Measurements from ENCODE around the gene PREX1. TPM values are rescaled to one million over a fixed set of nuclear protein-coding genes. Genes with fewer than 3 reads are reported as not detected.

Gene PREX1
- total RNA-seq, 1 experiment from 2014 or later, result 20.0 TPM

DNA sequence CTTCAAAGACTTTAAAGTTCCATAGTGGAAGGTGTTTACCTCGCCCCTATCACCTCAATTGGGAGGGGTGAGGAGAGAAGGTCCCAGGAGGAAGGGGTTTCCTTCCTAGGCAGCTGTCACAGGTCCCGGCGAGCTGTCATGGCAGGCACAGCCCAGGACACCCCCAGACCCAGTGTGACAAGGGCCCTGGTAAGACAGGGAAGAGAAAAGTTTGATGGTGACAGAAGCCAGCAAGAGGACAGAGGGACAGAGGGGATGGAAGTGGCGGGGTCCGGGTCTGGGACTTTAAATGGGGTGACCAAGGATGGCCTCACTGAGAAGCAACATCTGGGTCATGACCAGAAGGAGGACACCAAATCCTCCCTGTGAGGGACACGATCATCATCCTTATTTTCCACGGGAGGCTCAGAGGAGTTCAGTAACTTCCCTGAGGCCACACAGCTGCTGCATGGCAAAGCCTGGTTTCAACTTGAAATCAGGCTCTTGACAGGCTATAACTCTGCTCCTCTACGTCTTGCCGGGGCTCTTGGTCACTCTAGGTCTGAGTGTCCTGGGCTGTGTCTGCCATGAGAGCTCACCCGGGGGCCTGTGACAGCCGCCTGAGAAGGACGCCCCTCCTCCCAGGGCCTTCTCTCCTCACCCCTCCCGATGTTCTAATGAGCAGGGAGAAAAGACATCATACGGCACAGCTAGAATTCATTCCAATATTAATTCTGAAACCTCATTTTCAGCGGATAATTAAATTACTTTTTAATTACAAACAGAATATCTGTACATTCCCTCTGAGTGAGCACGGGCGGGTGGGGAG lies 222.2 kb downstream of the PREX1 start:
- in situ Hi-C loops (cut with HindIII; ENCODE audit: low pct_unique_long_range_greater_than_20kb, low sequenced_read_pairs), result no loop called here

DNA sequence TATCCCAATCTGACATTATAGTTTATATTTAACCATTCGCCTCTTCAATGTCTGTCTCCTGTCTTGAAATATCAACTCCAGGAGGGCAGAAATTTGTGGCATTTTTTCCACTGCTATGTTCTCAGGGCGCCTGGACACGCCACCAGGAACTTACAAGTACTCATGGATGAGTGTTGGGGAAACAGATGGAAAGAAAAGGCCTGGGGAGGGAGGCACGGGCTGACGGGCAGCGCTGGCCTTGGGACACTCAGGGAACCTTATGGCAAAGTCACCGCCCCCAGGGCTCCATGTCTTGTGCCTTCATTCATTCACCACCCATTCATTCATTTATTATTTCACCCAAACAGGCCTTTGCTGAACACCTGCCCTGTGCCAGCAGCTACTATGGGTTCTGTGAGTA lies 222.9 kb downstream of the PREX1 start:
- Histone ChIP-seq H3K4me3 (ENCODE audit: low read depth in 2 of 2, low read length in 2 of 2) (no peak overlapping the region), H3K36me3 (ENCODE audit: control insufficient read depth, insufficient read depth, low read length) (no peaks in the 10 kb centered on the region), H3K27me3 (ENCODE audit: control insufficient read depth, insufficient read depth, low read length) (no peaks in the 10 kb centered on the region), H3K4me1 (ENCODE audit: control insufficient read depth, insufficient read depth, low read length) (no peaks in the 10 kb centered on the region), H3K9me3 (ENCODE audit: control insufficient read depth, insufficient read depth, low read depth, low read length) (no peaks in the 10 kb centered on the region), H3K27ac (ENCODE audit: low read length) (no peak overlapping the region)
- intact Hi-C loops (cut with micrococcal nuclease; ENCODE audit: unreplicated experiment) (no loop called here), in situ Hi-C loops (cut with HindIII; ENCODE audit: low pct_unique_long_range_greater_than_20kb, low sequenced_read_pairs) (no loop called here)
- TF ChIP-seq TCF7L2 (IDR thresholded peaks at IDR 0.05; ENCODE audit: low read depth, low read length), result no peak
- no peak for ATAC-seq
- no peak for DNase-seq (ENCODE audit: low read depth, low spot score)
- no TSS peak for BruUV-seq (replicated peaks)
- POLR2A ChIA-PET, result no interaction called here
- CTCF ChIA-PET, result no interaction called here

More for the DNA sequence above, 222.2 kb downstream of the PREX1 start:
- no peak for DNase-seq (ENCODE audit: low read depth, low spot score)
- ChIA-PET POLR2A (no interaction called here), CTCF (no interaction called here)
- Histone ChIP-seq H3K9me3 (ENCODE audit: control insufficient read depth, insufficient read depth, low read depth, low read length) (no peaks in the 10 kb centered on the region), H3K27ac (ENCODE audit: low read length) (no peak overlapping the region), H3K27me3 (ENCODE audit: control insufficient read depth, insufficient read depth, low read length) (no peaks in the 10 kb centered on the region), H3K4me1 (ENCODE audit: control insufficient read depth, insufficient read depth, low read length) (no peaks in the 10 kb centered on the region), H3K4me3 (ENCODE audit: low read depth in 2 of 2, low read length in 2 of 2) (no peak overlapping the region), H3K36me3 (ENCODE audit: control insufficient read depth, insufficient read depth, low read length) (no peaks in the 10 kb centered on the region)
- TF ChIP-seq POLR2AphosphoS5 (IDR thresholded peaks at IDR 0.05; ENCODE audit: low read depth, low read length) (no peak), TCF7L2 (IDR thresholded peaks at IDR 0.05; ENCODE audit: low read depth, low read length) (no peak), SIN3A (IDR thresholded peaks at IDR 0.05; ENCODE audit: borderline replicate concordance, insufficient read depth, low read depth, low read length) (no peak)
- TF ChIP-seq, protein P1, sequence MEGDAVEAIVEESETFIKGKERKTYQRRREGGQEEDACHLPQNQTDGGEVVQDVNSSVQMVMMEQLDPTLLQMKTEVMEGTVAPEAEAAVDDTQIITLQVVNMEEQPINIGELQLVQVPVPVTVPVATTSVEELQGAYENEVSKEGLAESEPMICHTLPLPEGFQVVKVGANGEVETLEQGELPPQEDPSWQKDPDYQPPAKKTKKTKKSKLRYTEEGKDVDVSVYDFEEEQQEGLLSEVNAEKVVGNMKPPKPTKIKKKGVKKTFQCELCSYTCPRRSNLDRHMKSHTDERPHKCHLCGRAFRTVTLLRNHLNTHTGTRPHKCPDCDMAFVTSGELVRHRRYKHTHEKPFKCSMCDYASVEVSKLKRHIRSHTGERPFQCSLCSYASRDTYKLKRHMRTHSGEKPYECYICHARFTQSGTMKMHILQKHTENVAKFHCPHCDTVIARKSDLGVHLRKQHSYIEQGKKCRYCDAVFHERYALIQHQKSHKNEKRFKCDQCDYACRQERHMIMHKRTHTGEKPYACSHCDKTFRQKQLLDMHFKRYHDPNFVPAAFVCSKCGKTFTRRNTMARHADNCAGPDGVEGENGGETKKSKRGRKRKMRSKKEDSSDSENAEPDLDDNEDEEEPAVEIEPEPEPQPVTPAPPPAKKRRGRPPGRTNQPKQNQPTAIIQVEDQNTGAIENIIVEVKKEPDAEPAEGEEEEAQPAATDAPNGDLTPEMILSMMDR (IDR thresholded peaks at IDR 0.05), result no peak
- TF ChIP-seq, protein P2, sequence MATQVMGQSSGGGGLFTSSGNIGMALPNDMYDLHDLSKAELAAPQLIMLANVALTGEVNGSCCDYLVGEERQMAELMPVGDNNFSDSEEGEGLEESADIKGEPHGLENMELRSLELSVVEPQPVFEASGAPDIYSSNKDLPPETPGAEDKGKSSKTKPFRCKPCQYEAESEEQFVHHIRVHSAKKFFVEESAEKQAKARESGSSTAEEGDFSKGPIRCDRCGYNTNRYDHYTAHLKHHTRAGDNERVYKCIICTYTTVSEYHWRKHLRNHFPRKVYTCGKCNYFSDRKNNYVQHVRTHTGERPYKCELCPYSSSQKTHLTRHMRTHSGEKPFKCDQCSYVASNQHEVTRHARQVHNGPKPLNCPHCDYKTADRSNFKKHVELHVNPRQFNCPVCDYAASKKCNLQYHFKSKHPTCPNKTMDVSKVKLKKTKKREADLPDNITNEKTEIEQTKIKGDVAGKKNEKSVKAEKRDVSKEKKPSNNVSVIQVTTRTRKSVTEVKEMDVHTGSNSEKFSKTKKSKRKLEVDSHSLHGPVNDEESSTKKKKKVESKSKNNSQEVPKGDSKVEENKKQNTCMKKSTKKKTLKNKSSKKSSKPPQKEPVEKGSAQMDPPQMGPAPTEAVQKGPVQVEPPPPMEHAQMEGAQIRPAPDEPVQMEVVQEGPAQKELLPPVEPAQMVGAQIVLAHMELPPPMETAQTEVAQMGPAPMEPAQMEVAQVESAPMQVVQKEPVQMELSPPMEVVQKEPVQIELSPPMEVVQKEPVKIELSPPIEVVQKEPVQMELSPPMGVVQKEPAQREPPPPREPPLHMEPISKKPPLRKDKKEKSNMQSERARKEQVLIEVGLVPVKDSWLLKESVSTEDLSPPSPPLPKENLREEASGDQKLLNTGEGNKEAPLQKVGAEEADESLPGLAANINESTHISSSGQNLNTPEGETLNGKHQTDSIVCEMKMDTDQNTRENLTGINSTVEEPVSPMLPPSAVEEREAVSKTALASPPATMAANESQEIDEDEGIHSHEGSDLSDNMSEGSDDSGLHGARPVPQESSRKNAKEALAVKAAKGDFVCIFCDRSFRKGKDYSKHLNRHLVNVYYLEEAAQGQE (IDR thresholded peaks at IDR 0.05; ENCODE audit: insufficient read depth in 1 of 2, low read depth in 2 of 2, low read length in 1 of 2), result no peak
- BruUV-seq (replicated peaks), result no TSS peak
- ATAC-seq, result no peak
- intact Hi-C loops (cut with micrococcal nuclease; ENCODE audit: unreplicated experiment), result loop anchor here (1.0 kb wide), 1 partner anchor 12 kb away; no protein-coding TSS in a partner anchor

DNA sequence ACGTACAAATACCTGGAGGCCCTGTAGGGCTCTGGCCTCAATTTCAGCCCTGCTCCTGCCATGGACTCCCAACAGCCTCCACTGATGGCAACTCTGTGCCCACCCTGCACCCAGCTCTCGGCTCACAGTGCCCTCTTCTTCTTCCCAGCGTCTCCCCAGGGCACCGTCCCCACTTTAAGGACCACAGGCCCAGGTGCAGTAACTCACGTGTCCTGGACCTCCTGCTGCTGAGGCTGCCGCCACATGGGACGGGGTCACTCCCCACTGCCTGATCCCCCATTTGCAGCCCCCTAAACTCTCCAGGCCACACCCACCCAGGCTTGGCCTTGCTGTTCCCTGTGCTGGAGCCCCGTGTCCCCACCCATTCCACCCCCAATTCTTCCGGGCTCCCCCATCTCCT lies 223.4 kb downstream of the PREX1 start:
- intact Hi-C loops (cut with micrococcal nuclease; ENCODE audit: unreplicated experiment), result no loop called here
- Histone ChIP-seq H3K27me3 (ENCODE audit: control insufficient read depth, insufficient read depth, low read length) (no peaks in the 10 kb centered on the region; the same call in 1 of the 2 replicates), H3K9me3 (ENCODE audit: control insufficient read depth, insufficient read depth, low read depth, low read length) (no peaks in the 10 kb centered on the region), H3K4me1 (ENCODE audit: control insufficient read depth, insufficient read depth, low read length) (no peaks in the 10 kb centered on the region), H3K4me3 (ENCODE audit: low read depth in 2 of 2, low read length in 2 of 2) (no peak overlapping the region), H3K36me3 (ENCODE audit: control insufficient read depth, insufficient read depth, low read length) (no peaks in the 10 kb centered on the region), H3K27ac (ENCODE audit: low read length) (no peak overlapping the region)
- POLR2A ChIA-PET, result no interaction called here
- TF ChIP-seq SIN3A (IDR thresholded peaks at IDR 0.05; ENCODE audit: borderline replicate concordance, insufficient read depth, low read depth, low read length) (no peak), TCF7L2 (IDR thresholded peaks at IDR 0.05; ENCODE audit: low read depth, low read length) (no peak), POLR2AphosphoS5 (IDR thresholded peaks at IDR 0.05; ENCODE audit: low read depth, low read length) (no peak)
- TF ChIP-seq, protein P1 (IDR thresholded peaks at IDR 0.05), result no peak
- TF ChIP-seq, protein P2 (IDR thresholded peaks at IDR 0.05; ENCODE audit: insufficient read depth in 1 of 2, low read depth in 2 of 2, low read length in 1 of 2), result no peak
- CTCF ChIA-PET, result no interaction called here
- BruUV-seq (replicated peaks), result no TSS peak
- DNase-seq (ENCODE audit: low read depth, low spot score) (no peak), ATAC-seq (no peak)
- in situ Hi-C loops (cut with HindIII; ENCODE audit: low pct_unique_long_range_greater_than_20kb, low sequenced_read_pairs), result no loop called here

Data from Panc1 (cell line).